Islet of Langerhans (tissue), 1 donor: ENCODE data around the gene GPR132.
"Not testable (repeated sequence)": the region's sequence is repeated elsewhere in the genome, so short reads cannot be mapped to it uniquely, and the experiment has no call there.

Experiments
- FAIRE-seq: peaks from one replicate; lab custom pipeline; 2011; peaks lifted over from hg19 to GRCh38; lab: Jason Lieb, UNC

Gene GPR132, protein sequence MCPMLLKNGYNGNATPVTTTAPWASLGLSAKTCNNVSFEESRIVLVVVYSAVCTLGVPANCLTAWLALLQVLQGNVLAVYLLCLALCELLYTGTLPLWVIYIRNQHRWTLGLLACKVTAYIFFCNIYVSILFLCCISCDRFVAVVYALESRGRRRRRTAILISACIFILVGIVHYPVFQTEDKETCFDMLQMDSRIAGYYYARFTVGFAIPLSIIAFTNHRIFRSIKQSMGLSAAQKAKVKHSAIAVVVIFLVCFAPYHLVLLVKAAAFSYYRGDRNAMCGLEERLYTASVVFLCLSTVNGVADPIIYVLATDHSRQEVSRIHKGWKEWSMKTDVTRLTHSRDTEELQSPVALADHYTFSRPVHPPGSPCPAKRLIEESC

GRCh38 chr14:105065280-105066228 lies at the start of gene GPR132:
Gene GPR132 (minus strand): TSS chr14:105065430. CDS start chr14:105055420, 10,010 bp downstream.
- no peak for FAIRE-seq

DNA sequence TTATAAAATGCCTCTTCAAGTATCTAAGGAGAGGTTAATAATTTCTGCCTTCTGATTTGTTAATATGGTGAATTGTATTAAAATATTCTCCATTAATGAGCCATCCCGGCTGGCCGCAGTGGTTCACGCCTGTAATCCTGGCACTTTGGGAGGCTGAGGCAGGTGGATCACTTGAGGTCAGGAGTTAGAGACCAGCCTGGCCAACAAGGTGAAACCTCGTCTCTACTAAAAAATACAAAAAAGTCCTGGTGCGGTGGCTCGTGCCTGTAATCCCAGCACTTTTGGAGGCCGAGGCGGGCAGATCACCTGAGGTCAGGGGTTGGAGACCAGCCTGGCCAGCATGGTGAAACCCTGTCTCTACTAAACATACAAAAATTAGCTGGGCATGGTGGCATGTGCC lies 44.0 kb upstream of the GPR132 start:
- FAIRE-seq = not testable (repeated sequence)

DNA sequence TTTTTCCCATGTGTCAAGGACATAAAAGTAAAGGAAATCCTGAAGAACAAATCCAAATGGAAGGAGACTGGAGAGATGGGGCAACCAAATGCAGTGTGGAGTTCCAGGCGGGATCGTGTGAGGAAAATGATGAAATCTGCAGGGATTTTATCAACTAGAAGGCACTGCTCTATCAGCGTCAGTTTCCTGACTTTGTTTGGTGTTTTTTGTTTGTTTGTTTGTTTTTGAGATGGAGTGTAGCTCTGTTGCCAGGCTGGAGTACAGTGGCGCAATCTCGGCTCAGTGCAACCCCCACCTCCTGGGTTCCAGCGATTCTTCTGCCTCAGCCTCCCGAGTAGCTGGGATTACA lies 43.3 kb upstream of the GPR132 start:
- FAIRE-seq = no peak

GRCh38 chr14:105107781-105108515 lies 42.7 kb upstream of the GPR132 start:
- FAIRE-seq = no peak

- no peak for FAIRE-seq
Observed at GRCh38 chr14:105107351-105107750, 42.1 kb upstream of the GPR132 start.

DNA sequence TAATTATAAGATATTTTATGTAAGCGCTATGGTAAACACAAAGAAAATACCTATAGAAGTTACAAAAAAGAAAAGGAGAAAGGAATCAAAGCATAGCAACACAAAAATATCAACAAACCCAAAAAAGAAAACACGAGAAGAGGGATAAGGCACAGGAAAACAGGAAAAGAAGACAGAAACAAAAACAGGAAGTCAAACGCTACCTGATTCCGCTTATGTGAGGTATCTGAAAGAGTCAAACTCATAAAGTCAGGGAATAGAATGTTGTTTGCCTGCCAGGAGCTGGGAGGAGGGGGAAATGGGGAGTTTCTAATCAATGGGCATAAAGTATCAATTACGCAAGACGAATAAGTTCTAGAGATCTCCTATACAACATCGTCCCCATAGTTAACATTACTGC lies 39.9 kb upstream of the GPR132 start:
- FAIRE-seq = no peak

GRCh38 chr14:105102893-105103292 lies 37.7 kb upstream of the GPR132 start:
- no peak for FAIRE-seq

GRCh38 chr14:105102361-105102870 lies 37.2 kb upstream of the GPR132 start:
- no peak for FAIRE-seq

DNA sequence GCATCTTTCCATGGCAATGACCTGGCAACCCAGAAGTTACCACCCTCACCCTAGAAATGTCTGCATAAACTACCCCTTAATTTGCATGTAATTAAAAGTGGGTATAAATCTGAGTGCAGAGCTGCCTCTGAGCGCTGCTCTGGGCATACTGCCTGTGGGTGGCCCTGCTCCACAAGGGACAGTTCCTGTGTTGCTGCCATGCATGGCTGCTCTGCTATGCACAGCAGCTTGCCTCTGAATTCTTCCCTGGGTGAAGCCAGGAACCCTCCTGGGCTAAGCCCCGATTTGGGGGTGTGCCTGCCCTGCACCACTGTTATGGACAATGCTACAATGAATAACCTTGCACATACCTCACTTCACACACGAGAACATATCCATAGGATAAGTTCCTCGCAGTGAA lies 35.7 kb upstream of the GPR132 start:
- no peak for FAIRE-seq

DNA sequence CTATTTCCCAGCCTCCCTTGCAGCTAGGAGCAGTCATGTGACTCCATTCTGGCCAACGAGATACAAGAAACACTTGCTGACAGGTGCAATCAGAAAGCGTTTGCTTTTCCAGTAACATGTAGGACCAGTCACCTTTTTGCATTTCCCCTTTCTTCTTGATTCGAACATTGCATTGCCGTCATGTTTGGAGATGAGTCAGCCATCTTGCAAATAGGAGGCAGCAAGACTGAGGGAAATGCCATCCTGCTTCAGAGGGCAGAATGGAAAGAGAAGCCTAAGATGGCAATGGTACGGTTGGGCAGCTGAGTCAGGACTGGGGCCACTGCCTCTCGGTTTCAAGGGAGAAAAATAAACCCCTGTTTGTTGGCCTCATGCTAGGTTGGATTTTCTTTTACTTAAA lies 34.5 kb upstream of the GPR132 start:
- no peak for FAIRE-seq

DNA sequence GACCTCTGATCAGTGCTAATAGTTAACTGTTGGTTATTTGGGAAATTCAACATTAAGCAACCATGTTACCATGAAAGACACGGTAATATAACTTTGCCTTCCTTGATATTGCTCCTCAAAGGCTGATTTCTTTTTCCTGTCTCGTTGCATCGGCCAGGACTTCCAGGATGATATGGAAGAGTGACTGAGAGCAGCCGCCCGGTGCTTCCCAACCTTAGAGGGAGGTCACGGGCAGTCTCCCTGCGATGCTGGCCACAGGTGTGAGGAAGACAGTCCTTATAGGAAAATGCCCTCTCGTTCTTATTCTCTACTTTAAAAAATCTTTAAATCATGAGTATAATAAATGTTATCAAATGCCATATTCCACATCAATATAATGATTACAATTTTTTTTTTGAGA lies 33.1 kb upstream of the GPR132 start:
- no peak for FAIRE-seq

DNA sequence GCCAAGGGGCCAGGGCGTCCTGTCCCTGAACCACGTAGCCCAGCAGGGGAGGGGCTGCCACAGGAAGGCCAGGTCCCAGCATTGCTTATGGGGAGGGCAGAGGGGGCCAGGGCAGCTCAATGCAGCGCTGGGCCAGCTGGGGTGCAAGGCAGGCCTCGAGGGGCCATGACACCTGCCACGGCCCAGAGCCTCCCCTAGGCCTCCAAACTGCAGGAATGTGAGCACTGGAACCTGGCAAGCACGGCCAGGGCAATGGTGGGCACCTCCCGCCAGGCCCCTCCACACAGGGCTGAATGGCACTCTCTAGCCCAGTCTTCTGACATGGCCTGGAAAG lies 32.5 kb upstream of the GPR132 start:
- no peak for FAIRE-seq

DNA sequence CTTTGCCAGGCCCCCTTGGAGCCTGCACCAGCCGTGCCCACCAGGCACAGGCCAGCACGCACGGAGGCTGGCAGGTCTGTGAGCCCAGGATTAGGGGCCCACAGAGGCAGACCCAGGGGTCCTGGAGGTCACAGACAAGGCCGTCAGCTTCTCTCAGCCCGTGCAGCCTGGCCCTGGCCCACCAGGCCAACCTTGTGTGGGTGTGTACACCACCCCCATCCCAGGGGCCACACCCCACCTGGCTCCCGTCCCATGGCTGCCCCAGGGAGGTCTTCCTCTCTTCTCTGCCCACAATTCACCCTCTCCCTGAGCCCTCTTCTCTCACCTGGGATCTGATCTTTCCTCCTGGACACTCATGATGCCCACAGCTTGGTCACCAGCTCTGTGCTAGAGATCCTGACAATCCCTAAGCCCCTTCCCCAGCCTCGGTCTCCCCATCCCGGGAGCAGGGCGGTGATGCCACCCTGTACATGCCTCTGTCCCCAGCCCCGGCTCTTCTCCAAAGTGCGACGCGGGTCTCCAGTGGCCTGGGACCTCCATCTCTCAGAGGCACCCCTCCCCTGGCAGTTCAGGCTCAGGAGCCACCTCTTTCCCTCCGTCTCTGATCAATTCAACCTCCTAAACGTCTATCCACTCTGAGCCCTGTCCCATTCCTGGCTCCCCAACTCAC lies 31.1 kb upstream of the GPR132 start:
- no peak for FAIRE-seq

DNA sequence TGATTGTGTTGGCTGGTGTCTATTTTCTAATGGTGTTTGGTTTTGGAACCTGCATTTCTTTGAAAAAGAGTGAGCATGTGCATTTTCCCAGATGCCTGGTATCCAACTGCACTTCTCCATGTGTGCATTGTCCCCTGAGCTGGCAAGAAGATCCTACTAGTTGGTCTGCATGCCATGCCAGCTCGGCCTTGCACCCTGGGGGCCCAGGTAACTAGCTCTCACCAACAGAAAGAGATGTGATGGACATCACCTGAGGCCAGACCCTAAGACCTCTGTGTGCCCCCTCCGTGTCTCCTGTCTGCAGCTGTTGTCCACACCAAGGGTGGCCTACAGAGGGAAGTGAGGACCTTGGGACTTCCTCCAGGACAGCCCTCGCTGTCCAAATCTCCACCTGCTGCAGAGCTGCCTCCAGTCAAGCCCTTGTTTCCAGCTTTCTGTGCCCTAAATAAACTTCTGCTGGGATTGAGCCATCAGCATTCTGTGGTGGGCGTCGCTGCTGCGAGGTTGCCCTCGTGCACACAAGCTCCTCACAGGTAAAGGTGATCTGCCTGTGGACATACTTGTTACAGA lies 30.1 kb upstream of the GPR132 start:
- no peak for FAIRE-seq

DNA sequence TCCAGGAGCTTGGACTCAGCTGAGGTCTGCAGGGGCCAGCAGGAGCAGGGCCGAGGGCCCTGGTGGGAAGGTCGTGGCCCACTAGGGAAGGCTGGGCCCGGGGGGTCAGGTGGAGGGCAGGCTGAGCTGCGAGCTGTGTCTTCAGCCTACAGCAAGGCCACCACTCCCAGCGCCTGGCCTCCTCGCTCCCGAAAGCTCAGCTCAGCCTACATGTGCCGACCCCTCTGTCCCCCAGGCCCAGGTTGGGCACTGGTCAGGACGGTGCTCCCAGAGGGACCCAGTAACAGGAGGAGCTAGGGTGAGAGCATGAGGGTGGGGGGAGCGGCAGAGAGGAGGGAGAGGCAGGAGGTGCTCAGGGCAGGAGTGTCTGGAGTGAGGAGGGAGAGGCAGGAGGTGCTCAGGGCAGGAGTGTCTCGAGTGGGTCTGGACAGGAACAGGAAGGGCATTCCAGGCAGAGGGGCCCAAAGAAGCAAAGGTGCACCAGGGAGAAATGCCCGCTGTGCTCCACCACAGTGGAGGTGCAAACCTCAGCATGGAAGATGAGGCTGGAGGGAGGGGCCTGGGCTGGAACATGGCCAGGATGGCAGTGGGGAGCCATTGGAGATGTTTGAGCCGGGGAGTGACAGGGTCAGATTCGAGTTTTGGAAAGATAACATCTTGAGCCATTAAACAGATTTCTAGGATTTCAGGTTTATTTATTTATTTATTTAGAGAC lies 29.1 kb upstream of the GPR132 start:
- FAIRE-seq = no peak

DNA sequence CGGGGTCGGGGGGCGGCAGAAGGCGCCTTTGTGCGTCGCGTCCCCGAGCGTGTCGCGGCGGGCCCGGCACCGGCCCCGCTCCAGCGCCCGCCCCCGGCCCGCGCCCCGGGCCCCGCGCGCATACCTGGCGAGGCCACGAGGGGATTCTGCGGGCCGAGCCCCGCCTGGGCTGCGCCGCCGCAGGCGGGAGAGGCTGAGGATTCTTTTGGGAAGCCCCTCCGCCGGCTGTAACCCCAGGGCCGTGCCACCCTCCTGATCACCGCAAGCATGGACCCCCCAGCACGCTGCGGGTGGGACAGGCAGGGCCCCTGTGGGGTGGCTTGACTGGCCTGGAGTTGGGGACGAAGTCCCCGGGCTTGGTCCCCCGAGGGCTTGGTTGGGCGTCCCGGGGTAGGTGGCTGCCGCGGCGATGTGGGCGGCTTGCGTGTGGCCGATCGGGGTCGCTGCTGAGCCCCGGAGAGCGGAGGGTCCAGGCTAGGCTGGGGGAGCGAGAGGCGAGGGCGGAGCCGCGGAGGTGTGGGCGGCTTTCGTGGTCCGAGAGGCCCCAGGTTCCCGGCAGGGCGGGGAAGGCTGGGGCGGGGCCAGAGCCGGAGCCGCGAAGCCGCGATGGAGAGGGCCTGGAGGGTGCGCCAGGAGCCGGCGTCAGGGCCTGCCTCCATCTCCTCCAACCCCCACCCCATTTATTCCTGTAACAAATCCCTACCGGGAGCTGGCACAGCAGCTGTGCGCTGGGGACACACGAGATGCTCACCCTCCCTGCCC lies 28.4 kb upstream of the GPR132 start:
- FAIRE-seq = no peak

DNA sequence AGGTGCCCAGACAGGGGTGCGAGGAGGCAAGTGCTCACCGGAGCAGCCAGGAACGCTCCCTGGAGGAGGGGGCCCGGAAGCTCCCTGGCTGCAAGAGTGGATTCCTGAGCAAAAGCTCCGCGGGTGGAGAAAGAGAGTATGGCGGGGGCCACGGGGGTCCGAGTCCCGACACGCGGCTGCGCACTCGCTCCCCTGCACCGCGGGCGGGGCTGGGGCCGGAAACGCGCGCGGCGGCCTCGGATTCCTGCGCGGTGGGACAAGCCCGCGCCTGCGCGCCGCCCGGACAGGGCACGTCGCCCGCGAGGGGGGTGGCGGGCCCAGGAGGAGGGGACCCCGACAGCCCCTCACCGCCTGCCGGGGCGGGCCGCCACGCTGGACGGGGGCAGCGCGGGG lies 27.8 kb upstream of the GPR132 start:
- FAIRE-seq = no peak

- no peak for FAIRE-seq
Observed at GRCh38 chr14:105092171-105093037, 27.2 kb upstream of the GPR132 start.

- no peak for FAIRE-seq
Observed at GRCh38 chr14:105091517-105092170, 26.4 kb upstream of the GPR132 start.
